Measurements from ENCODE around the gene FMN2.

GRCh38 chr1:240101737-240102136 lies 10.1 kb downstream of the FMN2 start:
- no peak for TF ChIP-seq EZH2phosphoT487 (IDR thresholded peaks at IDR 0.05)
- TF ChIP-seq, protein P1, sequence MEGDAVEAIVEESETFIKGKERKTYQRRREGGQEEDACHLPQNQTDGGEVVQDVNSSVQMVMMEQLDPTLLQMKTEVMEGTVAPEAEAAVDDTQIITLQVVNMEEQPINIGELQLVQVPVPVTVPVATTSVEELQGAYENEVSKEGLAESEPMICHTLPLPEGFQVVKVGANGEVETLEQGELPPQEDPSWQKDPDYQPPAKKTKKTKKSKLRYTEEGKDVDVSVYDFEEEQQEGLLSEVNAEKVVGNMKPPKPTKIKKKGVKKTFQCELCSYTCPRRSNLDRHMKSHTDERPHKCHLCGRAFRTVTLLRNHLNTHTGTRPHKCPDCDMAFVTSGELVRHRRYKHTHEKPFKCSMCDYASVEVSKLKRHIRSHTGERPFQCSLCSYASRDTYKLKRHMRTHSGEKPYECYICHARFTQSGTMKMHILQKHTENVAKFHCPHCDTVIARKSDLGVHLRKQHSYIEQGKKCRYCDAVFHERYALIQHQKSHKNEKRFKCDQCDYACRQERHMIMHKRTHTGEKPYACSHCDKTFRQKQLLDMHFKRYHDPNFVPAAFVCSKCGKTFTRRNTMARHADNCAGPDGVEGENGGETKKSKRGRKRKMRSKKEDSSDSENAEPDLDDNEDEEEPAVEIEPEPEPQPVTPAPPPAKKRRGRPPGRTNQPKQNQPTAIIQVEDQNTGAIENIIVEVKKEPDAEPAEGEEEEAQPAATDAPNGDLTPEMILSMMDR (IDR thresholded peaks at IDR 0.05) = no peak
